ENCODE measurements around the gene MAP6. TPM values are rescaled to one million over a fixed set of nuclear protein-coding genes. Genes with fewer than 3 reads are reported as not detected.

Gene MAP6
- total and polyA plus RNA-seq, 10 of the 15 experiments (the other 5 are each of a cell fraction or from before 2014, with no cell fraction given) = 0.06 to 0.19 (median 0.11) TPM; not detected in 5

GRCh38 chr11:75576499-75576918 lies 92.3 kb downstream of the MAP6 start (continued):
- no peak for TF ChIP-seq MXI1 (IDR thresholded peaks at IDR 0.05; ENCODE audit: low read depth, low read length)
- TF ChIP-seq, protein P1, sequence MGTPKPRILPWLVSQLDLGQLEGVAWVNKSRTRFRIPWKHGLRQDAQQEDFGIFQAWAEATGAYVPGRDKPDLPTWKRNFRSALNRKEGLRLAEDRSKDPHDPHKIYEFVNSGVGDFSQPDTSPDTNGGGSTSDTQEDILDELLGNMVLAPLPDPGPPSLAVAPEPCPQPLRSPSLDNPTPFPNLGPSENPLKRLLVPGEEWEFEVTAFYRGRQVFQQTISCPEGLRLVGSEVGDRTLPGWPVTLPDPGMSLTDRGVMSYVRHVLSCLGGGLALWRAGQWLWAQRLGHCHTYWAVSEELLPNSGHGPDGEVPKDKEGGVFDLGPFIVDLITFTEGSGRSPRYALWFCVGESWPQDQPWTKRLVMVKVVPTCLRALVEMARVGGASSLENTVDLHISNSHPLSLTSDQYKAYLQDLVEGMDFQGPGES (IDR thresholded peaks at IDR 0.05) = no peak
- no peak for TF ChIP-seq ZSCAN29 (IDR thresholded peaks at IDR 0.05)
- TF ChIP-seq FOS (IDR thresholded peaks at IDR 0.05; ENCODE audit: borderline replicate concordance, extremely low read depth, insufficient read length) = no peak
- no peak for TF ChIP-seq LARP7 (IDR thresholded peaks at IDR 0.05)
- no peak for TF ChIP-seq NR2C2 (IDR thresholded peaks at IDR 0.05; ENCODE audit: borderline replicate concordance, control insufficient read depth, insufficient read length, low read depth)
- no peak for TF ChIP-seq CEBPZ (IDR thresholded peaks at IDR 0.05; ENCODE audit: low read depth, low read length)
- TF ChIP-seq, protein P2, sequence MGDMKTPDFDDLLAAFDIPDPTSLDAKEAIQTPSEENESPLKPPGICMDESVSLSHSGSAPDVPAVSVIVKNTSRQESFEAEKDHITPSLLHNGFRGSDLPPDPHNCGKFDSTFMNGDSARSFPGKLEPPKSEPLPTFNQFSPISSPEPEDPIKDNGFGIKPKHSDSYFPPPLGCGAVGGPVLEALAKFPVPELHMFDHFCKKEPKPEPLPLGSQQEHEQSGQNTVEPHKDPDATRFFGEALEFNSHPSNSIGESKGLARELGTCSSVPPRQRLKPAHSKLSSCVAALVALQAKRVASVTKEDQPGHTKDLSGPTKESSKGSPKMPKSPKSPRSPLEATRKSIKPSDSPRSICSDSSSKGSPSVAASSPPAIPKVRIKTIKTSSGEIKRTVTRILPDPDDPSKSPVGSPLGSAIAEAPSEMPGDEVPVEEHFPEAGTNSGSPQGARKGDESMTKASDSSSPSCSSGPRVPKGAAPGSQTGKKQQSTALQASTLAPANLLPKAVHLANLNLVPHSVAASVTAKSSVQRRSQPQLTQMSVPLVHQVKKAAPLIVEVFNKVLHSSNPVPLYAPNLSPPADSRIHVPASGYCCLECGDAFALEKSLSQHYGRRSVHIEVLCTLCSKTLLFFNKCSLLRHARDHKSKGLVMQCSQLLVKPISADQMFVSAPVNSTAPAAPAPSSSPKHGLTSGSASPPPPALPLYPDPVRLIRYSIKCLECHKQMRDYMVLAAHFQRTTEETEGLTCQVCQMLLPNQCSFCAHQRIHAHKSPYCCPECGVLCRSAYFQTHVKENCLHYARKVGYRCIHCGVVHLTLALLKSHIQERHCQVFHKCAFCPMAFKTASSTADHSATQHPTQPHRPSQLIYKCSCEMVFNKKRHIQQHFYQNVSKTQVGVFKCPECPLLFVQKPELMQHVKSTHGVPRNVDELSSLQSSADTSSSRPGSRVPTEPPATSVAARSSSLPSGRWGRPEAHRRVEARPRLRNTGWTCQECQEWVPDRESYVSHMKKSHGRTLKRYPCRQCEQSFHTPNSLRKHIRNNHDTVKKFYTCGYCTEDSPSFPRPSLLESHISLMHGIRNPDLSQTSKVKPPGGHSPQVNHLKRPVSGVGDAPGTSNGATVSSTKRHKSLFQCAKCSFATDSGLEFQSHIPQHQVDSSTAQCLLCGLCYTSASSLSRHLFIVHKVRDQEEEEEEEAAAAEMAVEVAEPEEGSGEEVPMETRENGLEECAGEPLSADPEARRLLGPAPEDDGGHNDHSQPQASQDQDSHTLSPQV (IDR thresholded peaks at IDR 0.05) = no peak
- TF ChIP-seq FOXK2 (IDR thresholded peaks at IDR 0.05) = no peak
- no peak for TF ChIP-seq POLR2AphosphoS5 (IDR thresholded peaks at IDR 0.05; ENCODE audit: low read length)
- TF ChIP-seq, protein P3, sequence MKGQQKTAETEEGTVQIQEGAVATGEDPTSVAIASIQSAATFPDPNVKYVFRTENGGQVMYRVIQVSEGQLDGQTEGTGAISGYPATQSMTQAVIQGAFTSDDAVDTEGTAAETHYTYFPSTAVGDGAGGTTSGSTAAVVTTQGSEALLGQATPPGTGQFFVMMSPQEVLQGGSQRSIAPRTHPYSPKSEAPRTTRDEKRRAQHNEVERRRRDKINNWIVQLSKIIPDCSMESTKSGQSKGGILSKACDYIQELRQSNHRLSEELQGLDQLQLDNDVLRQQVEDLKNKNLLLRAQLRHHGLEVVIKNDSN (IDR thresholded peaks at IDR 0.05; ENCODE audit: borderline replicate concordance, extremely low read length, insufficient read depth, low read depth, low read length) = peak; percentile 64
- no peak for TF ChIP-seq POLR2AphosphoS2 (IDR thresholded peaks at IDR 0.05; ENCODE audit: low read depth, low read length)
- no peak for TF ChIP-seq SUPT20H (IDR thresholded peaks at IDR 0.05; ENCODE audit: borderline replicate concordance, control insufficient read depth, low read depth, low read length)
- no peak for TF ChIP-seq ESRRA (IDR thresholded peaks at IDR 0.05; ENCODE audit: low read length)
- peak; percentile 19; the same call in 1 of the 2 replicates for TF ChIP-seq USF2 (IDR thresholded peaks at IDR 0.05; ENCODE audit: borderline replicate concordance, low read depth, low read length)
- TF ChIP-seq, protein P4, sequence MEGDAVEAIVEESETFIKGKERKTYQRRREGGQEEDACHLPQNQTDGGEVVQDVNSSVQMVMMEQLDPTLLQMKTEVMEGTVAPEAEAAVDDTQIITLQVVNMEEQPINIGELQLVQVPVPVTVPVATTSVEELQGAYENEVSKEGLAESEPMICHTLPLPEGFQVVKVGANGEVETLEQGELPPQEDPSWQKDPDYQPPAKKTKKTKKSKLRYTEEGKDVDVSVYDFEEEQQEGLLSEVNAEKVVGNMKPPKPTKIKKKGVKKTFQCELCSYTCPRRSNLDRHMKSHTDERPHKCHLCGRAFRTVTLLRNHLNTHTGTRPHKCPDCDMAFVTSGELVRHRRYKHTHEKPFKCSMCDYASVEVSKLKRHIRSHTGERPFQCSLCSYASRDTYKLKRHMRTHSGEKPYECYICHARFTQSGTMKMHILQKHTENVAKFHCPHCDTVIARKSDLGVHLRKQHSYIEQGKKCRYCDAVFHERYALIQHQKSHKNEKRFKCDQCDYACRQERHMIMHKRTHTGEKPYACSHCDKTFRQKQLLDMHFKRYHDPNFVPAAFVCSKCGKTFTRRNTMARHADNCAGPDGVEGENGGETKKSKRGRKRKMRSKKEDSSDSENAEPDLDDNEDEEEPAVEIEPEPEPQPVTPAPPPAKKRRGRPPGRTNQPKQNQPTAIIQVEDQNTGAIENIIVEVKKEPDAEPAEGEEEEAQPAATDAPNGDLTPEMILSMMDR (IDR thresholded peaks at IDR 0.05 in 2 of 3, conservative IDR thresholded peaks at IDR 0.05 in 1 of 3; ENCODE audit: control insufficient read depth in 2 of 3, extremely low read depth in 1 of 3, insufficient read depth in 1 of 3, low read depth in 3 of 3, low read length in 3 of 3) = no peak; a peak in 1 of 6 replicates
- TF ChIP-seq POU2F2 (IDR thresholded peaks at IDR 0.05; ENCODE audit: borderline replicate concordance, low read depth, low read length) = no peak

All from GM12878 (cell line).